Natural killer cell (primary cell): ENCODE measurements around the gene ZNF76. TPM values are rescaled to one million over a fixed set of nuclear protein-coding genes. Genes with fewer than 3 reads are reported as not detected.

Experiments
- ATAC-seq, 3 donors: fragments of 150-1000 bp in 2 of 3; fragments of 200-7000 bp in 1 of 3; cut with Tn5 transposase; 1 replicate in 1 of 3; 2 replicates in 2 of 3; pipeline ENCODE4 v1.10.0; 2021; ENCODE audit warnings: mild to moderate bottlenecking in 2 of 3, moderate library complexity in 2 of 3
- DNase-seq, 2 donors: peaks; one replicate each; pipeline versions ENCODE4 v3.0.0 to v3.0.0-alpha.2; 2013 to 2021; ENCODE audit warnings: mixed read lengths in 1 of 2
- H3K27ac ChIP-seq: one replicate; pipeline ENCODE4 v1.5.1; 2013; ENCODE audit warnings: mild to moderate bottlenecking, low read length
- H3K27me3 ChIP-seq: one replicate; pipeline ENCODE4 v1.6.1; 2013; ENCODE audit warnings: low read length; ENCODE audit not compliant: control insufficient read depth, insufficient read depth
- H3K36me3 ChIP-seq: one replicate; pipeline ENCODE4 v1.6.1; 2013; ENCODE audit warnings: low read length; ENCODE audit not compliant: control insufficient read depth, insufficient read depth
- H3K4me1 ChIP-seq: one replicate; pipeline ENCODE4 v1.6.1; 2013; ENCODE audit warnings: low read length; ENCODE audit not compliant: control insufficient read depth, insufficient read depth
- H3K4me3 ChIP-seq: one replicate; pipeline ENCODE4 v1.5.1; 2013; ENCODE audit warnings: low read length
- H3K9me3 ChIP-seq: one replicate; pipeline ENCODE4 v1.6.1; 2013; ENCODE audit warnings: low read length; ENCODE audit not compliant: control insufficient read depth, insufficient read depth
- H3K27ac Mint-ChIP-seq, 2 donors: one replicate each; pipeline ENCODE4 v1.8.0; 2022; ENCODE audit warnings: mild to moderate bottlenecking in 2 of 2, mixed read lengths in 2 of 2, moderate library complexity in 1 of 2
- H3K27me3 Mint-ChIP-seq, 2 donors: one replicate each; pipeline ENCODE4 v1.8.0; 2022; ENCODE audit warnings: low read depth in 2 of 2, mixed read lengths in 2 of 2
- H3K36me3 Mint-ChIP-seq: one replicate; pipeline ENCODE4 v1.8.0; 2022; ENCODE audit warnings: mixed read lengths
- H3K4me1 Mint-ChIP-seq, 2 donors: one replicate each; pipeline ENCODE4 v1.8.0; 2022; ENCODE audit warnings: mixed read lengths in 2 of 2
- H3K4me3 Mint-ChIP-seq: one replicate; pipeline ENCODE4 v1.8.0; 2022; ENCODE audit warnings: mild to moderate bottlenecking, moderate library complexity, mixed read lengths
- H3K9me3 Mint-ChIP-seq, 2 donors: one replicate each; pipeline ENCODE4 v1.8.0; 2022; ENCODE audit warnings: mixed read lengths in 2 of 2
- CTCF ChIP-seq: fragments of 200-600 bp; IDR thresholded peaks from one replicate; pipeline ENCODE4 v1.8.0; 2022; ENCODE audit warnings: antibody characterized with exemption
- WGBS: methylation state at CpG from one replicate; pipeline ENCODE4 v1.1.7; 2013; ENCODE audit warnings: missing lambda C conversion rate; ENCODE audit not compliant: insufficient coverage; 5-methylcytosine and 5-hydroxymethylcytosine counted together
- intact Hi-C: fragments of 100-400 bp; cut with micrococcal nuclease; formaldehyde crosslinking; loops from one replicate; pipeline ENCODE4 v1.14.2; 2022
- total RNA-seq, 4 donors: library from RNA; stranded (reverse); fragments of 120-200 nt in 1 of 4; gene quantifications; one replicate each; pipeline versions ENCODE4 v1.2.3 to v1.2.4, GENCODE V29; 2013 to 2022

Gene ZNF76
- total RNA-seq, 3 donors from 2014 or later (not counting 1 experiment from before 2014, with no cell fraction given) = 62.7 to 81.6 (median 64.6) TPM

GRCh38 chr6:35309611-35310264 is 50.2 kb downstream of the ZNF76 start:
- peak overlapping the region; percentile 88 for H3K27ac ChIP-seq
- TF ChIP-seq CTCF = no peak
- no peak overlapping the region for H3K4me3 ChIP-seq
- H3K9me3 ChIP-seq = no peaks in the 10 kb centered on the region
- ATAC-seq (no peak), DNase-seq (no peak)
- WGBS = 94% methylated on average over 9 of the region's 9 CpGs
- Mint-ChIP-seq H3K27ac (peak overlapping the region; percentile 92 to 96), H3K9me3 (no peaks in the 10 kb centered on the region), H3K4me1 (peaks cover 71 to 79% of the 10 kb centered on the region in 2 donors), H3K27me3 (no peaks in the 10 kb centered on the region), H3K4me3 (peak overlapping the region; percentile 81), H3K36me3 (no peaks in the 10 kb centered on the region)
- no peaks in the 10 kb centered on the region for H3K27me3 ChIP-seq
- H3K36me3 ChIP-seq = peaks cover 32% of the 10 kb centered on the region
- peaks cover 56% of the 10 kb centered on the region for H3K4me1 ChIP-seq
- intact Hi-C loops = loop anchor here (1.0 kb wide), 1 partner anchor 7 kb away; no protein-coding TSS in a partner anchor

- Histone ChIP-seq H3K4me3 (no peak overlapping the region), H3K36me3 (peaks cover 36% of the 10 kb centered on the region), H3K27ac (peak overlapping the region; percentile 88), H3K4me1 (peaks cover 49% of the 10 kb centered on the region), H3K27me3 (no peaks in the 10 kb centered on the region), H3K9me3 (no peaks in the 10 kb centered on the region)
- H3K4me1 Mint-ChIP-seq = peaks cover 77 to 83% of the 10 kb centered on the region in 2 donors
- 73% methylated on average over 5 of the region's 6 CpGs for WGBS
- ATAC-seq = peak in 2 of 3 donors; percentile 20 to 30
- peak overlapping the region; percentile 76 for H3K4me3 Mint-ChIP-seq
- DNase-seq = peak in 1 of 2 donors; percentile 58
- TF ChIP-seq CTCF = no peak
- H3K36me3 Mint-ChIP-seq = no peaks in the 10 kb centered on the region
- H3K27me3 Mint-ChIP-seq = no peaks in the 10 kb centered on the region
- H3K9me3 Mint-ChIP-seq = no peaks in the 10 kb centered on the region
- H3K27ac Mint-ChIP-seq = peak overlapping the region; percentile 92 to 96
- intact Hi-C loops = loop anchor here (1.0 kb wide), 1 partner anchor 8 kb away; no protein-coding TSS in a partner anchor
These were observed 50.8 kb downstream of the ZNF76 start for GRCh38 chr6:35310265-35310831.

GRCh38 chr6:35311390-35312075 is 52.0 kb downstream of the ZNF76 start:
- no peaks in the 10 kb centered on the region for H3K36me3 Mint-ChIP-seq
- peaks cover 42% of the 10 kb centered on the region for H3K4me1 ChIP-seq
- 0% methylated on average over 4 of the region's 6 CpGs for WGBS
- H3K4me3 ChIP-seq = peak overlapping the region; percentile 16
- H3K27me3 ChIP-seq = no peaks in the 10 kb centered on the region
- intact Hi-C loops = loop anchor here (2.0 kb wide), 1 partner anchor 13 kb away; no protein-coding TSS in a partner anchor
- TF ChIP-seq CTCF = no peak
- no peaks in the 10 kb centered on the region for H3K9me3 ChIP-seq
- H3K9me3 Mint-ChIP-seq = no peaks in the 10 kb centered on the region
- DNase-seq (peak in 1 of 2 donors; percentile 83), ATAC-seq (peak; percentile 71 to 82 (median 80))
- peak overlapping the region; percentile 76 for H3K4me3 Mint-ChIP-seq
- no peaks in the 10 kb centered on the region for H3K27me3 Mint-ChIP-seq
- H3K4me1 Mint-ChIP-seq = peaks cover 84 to 86% of the 10 kb centered on the region in 2 donors
- H3K27ac Mint-ChIP-seq = peak overlapping the region; percentile 92 to 96
- H3K27ac ChIP-seq = peak overlapping the region; percentile 88
- peaks cover 44% of the 10 kb centered on the region for H3K36me3 ChIP-seq
